COR-L47 (cell line): ENCODE results near the gene PHYH.
"Not testable (repeated sequence)": the region's sequence is repeated elsewhere in the genome, so short reads cannot be mapped to it uniquely, and the experiment has no call there.

ENCODE experiments used
- DNase-seq: peaks from one replicate; lab custom pipeline; 2025; lab: John Stamatoyannopoulos, UW

PHYH gene

GRCh38 chr10:13321576-13321975 is 21.7 kb upstream of the PHYH start:
- no peak for DNase-seq

- no peak for DNase-seq
These were observed 19.3 kb upstream of the PHYH start for GRCh38 chr10:13319166-13319565.

DNA sequence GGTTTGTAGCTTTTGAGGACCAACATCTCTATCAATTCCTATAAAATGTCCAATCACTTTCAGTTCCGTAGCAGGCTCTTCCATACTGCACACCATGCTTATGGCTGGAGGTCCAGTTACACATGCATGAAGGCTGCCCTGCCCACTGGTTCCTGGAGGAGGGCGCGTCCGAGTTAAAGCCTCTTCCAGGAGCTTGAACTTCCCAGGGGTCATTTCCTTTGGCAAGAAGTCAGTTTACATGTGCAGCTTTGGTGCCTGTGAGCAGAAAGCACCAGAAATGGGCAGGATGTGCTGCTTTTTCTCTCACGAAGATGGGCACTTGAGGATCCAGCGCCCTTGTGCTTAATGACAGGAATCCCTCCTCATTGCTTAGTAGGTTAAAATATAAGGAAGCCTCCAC is 17.6 kb upstream of the PHYH start:
- DNase-seq, result no peak

GRCh38 chr10:13316635-13317311 is 16.9 kb upstream of the PHYH start:
- DNase-seq, result no peak

DNA sequence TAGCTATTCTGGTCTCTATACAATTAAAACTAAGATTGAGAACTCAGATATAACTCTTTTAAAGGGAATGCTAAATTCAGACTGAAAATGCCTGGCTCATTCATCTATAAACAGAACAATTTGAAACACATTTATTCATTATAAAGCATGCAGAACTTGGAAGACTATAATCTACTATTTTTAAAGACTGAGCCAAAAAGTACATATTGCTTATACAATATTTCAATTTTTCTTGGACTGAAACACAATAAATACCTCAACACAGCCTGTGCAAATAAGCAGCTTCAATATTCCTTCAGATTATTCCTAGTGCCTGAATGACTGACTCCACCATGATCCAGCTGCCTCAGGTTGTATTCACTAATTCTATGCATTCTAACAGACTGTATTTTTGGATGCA is 15.5 kb upstream of the PHYH start:
- DNase-seq, result no peak

GRCh38 chr10:13311177-13311575 is 11.3 kb upstream of the PHYH start:
- DNase-seq, result no peak

- DNase-seq, result no peak
These were observed 10.8 kb upstream of the PHYH start for GRCh38 chr10:13310518-13311176.

DNA sequence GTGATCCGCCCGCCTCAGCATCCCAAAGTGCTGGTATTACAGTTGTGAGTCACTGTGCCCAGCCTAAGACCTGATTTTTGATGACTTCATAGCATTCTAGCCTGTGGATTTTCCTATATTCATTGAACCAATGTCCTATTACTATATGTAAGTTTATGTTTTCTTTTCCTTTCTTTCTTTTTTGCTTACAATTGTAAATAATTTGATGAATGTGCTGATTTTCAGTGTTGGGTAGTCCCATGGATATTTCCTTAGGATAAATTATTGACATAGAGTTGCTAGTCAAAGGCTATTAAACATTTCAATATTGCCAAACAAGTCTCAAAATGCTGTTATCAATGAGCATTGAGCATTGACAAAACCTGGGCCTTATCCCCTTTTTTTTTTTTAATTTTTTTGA is 9.9 kb upstream of the PHYH start:
- DNase-seq, result no peak

DNA sequence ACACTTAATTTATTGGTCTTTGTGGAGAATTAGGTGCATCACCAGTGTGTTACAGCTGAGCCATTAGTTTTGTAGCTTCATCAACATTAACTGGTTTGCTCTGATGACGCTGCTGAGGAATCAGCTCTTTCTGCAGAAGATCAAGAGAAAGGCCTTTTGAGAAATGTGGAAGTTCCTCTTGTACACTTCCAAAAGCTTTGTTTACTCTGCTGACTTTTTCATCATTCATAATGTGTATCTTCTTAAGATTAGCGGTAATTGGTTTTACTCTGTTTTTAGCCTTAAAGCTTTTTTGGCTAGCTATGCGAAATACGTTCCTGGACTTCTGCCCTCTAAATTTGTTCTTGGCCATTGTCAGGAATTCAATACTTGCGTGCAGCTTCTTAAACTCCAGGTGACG is 8.2 kb upstream of the PHYH start:
- no peak for DNase-seq

DNA sequence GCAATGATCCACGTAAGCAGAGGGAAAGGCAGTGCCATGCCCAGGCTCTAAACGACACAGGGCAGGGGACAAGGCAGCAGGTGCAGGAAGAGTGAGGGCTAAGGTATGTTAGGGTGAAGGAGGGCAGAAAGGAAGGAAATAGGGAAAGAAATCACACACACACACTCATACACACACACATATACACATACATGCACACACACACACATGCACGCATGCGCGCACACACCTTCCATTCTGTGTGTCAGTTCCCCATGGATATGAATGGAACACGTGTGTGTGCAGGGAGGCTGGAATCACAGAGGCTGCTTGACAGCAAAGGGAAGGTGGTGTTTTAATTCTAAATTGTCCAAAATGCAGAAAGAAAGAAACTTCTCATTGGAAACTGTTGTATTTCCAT is 6.2 kb upstream of the PHYH start:
- no peak for DNase-seq

- DNase-seq, result no peak
These were observed 3.1 kb upstream of the PHYH start for GRCh38 chr10:13302821-13303555.

GRCh38 chr10:13298748-13299436 is 972 bp downstream of the PHYH start:
- DNase-seq, result no peak

DNA sequence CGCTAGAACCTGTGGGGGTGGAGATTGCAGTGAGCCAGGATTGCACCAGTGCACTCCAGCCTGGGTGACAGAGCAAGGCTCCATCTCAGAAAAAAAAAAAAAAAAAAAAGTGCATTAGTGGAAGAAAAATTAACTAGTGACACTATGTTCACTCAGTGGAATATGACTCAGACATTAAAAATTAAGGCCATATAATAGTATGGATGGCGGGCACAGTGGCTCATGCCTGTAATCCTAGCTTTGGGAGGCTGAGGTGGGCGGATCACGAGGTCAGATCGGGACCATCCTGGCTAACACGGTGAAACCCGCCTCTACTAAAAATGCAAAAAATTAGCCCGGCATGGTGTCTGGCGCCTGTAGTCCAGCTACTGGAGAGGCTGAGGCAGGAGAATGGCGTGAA is 3.4 kb downstream of the PHYH start:
- no peak for DNase-seq

DNA sequence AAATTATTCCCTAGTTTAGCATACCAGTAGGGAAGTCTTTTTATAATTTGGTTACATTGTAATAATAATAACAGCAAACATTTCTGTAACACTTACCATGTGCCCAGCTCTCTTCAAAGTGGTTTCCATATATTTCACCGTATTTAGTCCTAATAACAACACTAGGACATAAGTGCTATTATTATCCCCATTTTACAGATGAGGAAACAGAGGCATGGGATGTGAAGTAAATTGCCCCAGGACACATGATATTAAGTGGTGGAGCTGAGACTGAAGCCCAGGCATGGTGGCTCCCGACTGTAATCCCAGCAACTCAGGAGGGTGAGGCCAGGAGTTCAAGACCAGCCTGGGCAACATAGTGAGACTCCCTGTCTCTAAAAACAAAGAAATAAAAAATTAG is 5.1 kb downstream of the PHYH start:
- no peak for DNase-seq

DNA sequence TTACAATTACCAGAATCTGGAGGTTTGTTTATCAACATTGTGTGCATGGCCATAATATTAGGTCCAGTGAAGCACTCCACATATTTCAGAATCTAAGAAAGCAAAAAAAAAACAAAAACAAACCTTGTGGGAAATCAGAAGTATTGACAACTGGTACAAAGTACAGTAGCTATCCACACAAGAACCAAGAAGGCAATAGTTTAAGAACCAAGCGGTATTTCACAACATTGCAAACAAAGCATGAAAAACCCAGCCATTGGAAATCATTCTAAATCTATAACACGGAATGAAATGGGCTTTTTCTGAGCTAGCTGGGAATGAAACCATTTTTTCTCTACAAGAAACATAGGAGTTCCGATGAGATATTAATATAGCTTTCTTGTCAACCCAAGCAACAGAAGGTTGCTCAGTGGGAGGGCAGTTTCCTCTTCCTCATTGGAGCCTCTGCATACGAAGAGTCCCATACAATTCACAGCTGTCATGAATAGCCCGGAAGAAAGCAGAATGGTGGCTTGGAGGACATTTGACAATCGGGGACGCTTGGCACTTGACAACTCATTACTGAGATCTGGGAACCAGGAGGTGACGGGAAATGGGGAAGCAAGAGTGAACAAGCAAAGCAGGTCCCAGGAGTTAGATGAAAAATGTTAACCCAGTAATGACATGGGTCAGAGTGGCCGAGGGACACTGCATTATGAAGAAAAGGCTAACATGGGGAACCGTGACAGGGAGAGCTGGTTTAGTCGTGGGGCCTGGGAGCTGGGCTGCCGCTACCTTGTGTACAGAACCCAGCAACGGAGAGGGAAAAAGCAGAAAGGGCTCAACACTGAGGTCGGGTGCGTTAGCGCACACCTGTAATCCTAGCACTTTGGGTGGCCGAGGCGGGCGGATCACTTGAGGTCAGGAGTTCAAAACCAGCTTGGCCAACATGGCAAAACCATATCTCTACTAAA is 7.8 kb downstream of the PHYH start:
- no peak for DNase-seq

DNA sequence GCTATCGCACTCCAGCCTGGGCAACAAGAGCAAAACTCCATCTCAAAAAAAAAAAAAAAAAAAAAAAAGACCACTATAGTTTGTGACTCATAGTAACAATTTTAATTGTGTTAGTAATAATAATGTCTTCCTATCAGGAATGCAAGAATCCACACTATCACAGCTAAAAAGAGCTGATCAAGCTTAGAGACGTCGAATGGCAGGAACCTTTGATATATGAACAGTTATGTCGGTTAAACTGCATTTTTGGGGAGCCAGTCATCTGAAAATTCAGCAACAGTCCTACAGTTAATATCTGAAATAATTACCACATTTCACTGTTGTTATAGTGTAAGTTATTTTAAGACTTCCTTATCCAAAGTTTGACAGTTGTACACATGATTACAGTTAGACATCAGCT is 8.8 kb downstream of the PHYH start:
- no peak for DNase-seq

DNA sequence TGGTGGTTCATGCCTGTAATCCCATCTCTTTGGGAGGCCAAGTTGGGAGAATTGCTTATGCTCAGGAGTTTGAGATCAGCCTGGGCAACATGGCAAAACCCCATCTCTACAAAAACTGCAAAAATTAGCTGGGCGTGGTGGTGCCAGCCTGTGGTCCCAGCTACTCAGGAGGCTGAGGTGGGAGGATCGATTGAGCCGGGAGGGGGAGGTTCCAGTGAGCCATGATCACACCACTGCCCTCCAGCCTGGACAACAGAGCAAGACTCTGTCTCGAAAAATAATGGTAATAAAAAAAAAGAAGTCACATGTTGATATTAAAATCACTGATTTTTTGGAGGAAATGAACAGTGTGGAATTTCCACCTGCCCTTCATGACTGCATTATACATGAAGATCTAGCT is 15.8 kb downstream of the PHYH start:
- DNase-seq, result no peak

- not testable (repeated sequence) for DNase-seq
These were observed 17.5 kb downstream of the PHYH start for GRCh38 chr10:13282348-13282747.

DNA sequence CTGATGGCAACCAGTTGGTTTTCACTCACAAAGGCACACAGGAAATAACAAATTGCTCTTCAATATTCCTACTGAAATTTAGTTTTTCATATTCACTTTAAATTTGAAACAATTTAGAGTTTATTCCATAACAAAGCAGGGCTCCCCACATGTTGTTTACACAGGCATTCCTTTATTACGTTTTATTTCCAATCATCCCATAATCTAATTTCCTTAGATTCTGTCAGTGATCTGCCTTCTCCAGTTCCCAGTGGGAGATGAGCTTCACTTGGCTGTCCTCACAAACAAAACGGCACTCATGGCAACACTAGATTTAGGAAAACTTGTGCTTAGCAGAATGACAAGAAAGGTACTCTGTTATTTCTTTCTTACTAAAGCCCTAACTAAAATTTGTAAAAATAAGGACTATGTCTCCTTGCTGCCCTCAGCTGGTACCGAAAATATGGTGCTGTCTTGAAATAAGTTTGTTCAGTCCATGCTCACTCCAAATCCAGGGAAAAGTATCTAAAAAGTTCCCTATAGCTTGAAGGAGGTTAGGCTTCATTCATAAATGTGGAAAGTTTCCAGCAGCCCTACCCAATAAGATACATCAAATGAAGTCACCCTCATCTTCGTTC is 23.0 kb downstream of the PHYH start:
- DNase-seq, result no peak

DNA sequence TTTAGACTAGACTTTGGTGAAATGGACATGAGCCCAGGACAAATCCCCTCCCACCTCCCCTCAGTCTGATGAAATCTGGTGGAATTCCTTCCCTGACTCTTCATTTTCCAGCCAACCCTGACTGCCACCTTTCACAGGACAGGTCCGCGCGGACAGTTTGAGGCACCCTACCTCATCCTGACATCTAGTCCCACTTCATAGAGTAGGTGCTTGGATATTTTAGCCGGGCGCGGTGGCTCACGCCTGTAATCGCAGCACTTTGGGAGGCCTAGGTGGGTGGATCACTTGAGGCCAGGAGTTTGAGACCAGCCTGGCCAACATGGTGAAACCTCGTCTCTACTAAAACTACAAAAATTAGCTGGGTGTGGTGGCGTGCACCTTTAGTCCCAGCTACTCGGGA is 23.7 kb downstream of the PHYH start:
- DNase-seq, result not testable (repeated sequence)

- DNase-seq, result no peak
These were observed 27.7 kb downstream of the PHYH start for GRCh38 chr10:13272164-13272571.
